HepG2 (cell line): ENCODE measurements around the gene TCF7L2.

Experiments
- CSRNP2 ChIP-seq: sonication (generic); formaldehyde crosslinking; conservative IDR thresholded peaks from 2 replicates; pipeline ENCODE4 v1.8.0; 2022; ENCODE audit warnings: low read depth, missing genetic modification reagents
- KLF16 ChIP-seq, 2 experiments: sonication (generic) in 1 of 2; formaldehyde crosslinking in 1 of 2; IDR thresholded peaks; 2 replicates each; pipeline versions ENCODE4 v1.6.1 to v1.8.0; 2016 to 2023; ENCODE audit warnings: missing genetic modification reagents in 2 of 2, missing compliant biosample characterization in 1 of 2
- RNF219 ChIP-seq: sonication (generic); formaldehyde crosslinking; IDR thresholded peaks from 2 replicates; pipeline ENCODE4 v1.5.0; 2020; ENCODE audit warnings: mild to moderate bottlenecking, missing genetic modification reagents
- SIN3A ChIP-seq: IDR thresholded peaks from 2 replicates; pipeline ENCODE4 v1.6.1; 2011; ENCODE audit warnings: low read depth, mild to moderate bottlenecking, control low read depth, low read length, borderline replicate concordance
- SMAD1 ChIP-seq: sonication (generic); formaldehyde crosslinking; IDR thresholded peaks from 2 replicates; pipeline ENCODE4 v1.4.0; 2020; ENCODE audit warnings: missing genetic modification reagents, low read depth, mild to moderate bottlenecking, borderline replicate concordance
- ZBTB33 ChIP-seq: sonication (generic); formaldehyde crosslinking; IDR thresholded peaks from 2 replicates; pipeline ENCODE4 v1.4.0; 2020; ENCODE audit warnings: missing genetic modification reagents
- ZKSCAN8 ChIP-seq: IDR thresholded peaks from 2 replicates; pipeline ENCODE4 v1.6.1; 2016; ENCODE audit warnings: borderline replicate concordance, missing genetic modification reagents, missing compliant biosample characterization
- ZNF777 ChIP-seq: sonication (generic); formaldehyde crosslinking; IDR thresholded peaks from 2 replicates; pipeline ENCODE4 v1.4.0; 2020; ENCODE audit warnings: missing genetic modification reagents
- TF ChIP-seq, protein P1 (sequence below): conservative IDR thresholded peaks from 2 replicates; pipeline ENCODE4 v1.6.1; 2018; ENCODE audit warnings: missing genetic modification reagents

- TF ChIP-seq KLF16 (CRISPR knock-in tag; IDR thresholded peaks at IDR 0.05) (no peak), SMAD1 (CRISPR knock-in tag) (no peak), ZNF777 (CRISPR knock-in tag) (no peak), ZBTB33 (CRISPR knock-in tag) (no peak), SIN3A (no peak), ZKSCAN8 (CRISPR knock-in tag) (no peak), CSRNP2 (CRISPR knock-in tag) (no peak), RNF219 (CRISPR knock-in tag) (no peak)
- TF ChIP-seq, protein P1, sequence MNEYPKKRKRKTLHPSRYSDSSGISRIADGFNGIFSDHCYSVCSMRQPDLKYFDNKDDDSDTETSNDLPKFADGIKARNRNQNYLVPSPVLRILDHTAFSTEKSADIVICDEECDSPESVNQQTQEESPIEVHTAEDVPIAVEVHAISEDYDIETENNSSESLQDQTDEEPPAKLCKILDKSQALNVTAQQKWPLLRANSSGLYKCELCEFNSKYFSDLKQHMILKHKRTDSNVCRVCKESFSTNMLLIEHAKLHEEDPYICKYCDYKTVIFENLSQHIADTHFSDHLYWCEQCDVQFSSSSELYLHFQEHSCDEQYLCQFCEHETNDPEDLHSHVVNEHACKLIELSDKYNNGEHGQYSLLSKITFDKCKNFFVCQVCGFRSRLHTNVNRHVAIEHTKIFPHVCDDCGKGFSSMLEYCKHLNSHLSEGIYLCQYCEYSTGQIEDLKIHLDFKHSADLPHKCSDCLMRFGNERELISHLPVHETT = no peak
Measured at GRCh38 chr10:113080061-113080924, 130.2 kb downstream of the TCF7L2 start.
